Skin of body (tissue), 2 donors: ENCODE results near the gene PAXX. TPM values are rescaled to one million over a fixed set of nuclear protein-coding genes. Genes with fewer than 3 reads are reported as not detected.

Experiments
- DNase-seq: peaks from one replicate; lab custom pipeline; 2025; lab: John Stamatoyannopoulos, UW
- total RNA-seq: library from RNA; depleted of rRNA; stranded (reverse); fragments of >200 nt; gene quantifications from one replicate; pipeline ENCODE4 v1.2.3, GENCODE V29; 2014

Gene PAXX, protein sequence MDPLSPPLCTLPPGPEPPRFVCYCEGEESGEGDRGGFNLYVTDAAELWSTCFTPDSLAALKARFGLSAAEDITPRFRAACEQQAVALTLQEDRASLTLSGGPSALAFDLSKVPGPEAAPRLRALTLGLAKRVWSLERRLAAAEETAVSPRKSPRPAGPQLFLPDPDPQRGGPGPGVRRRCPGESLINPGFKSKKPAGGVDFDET
- 13.0 TPM for total RNA-seq

DNA sequence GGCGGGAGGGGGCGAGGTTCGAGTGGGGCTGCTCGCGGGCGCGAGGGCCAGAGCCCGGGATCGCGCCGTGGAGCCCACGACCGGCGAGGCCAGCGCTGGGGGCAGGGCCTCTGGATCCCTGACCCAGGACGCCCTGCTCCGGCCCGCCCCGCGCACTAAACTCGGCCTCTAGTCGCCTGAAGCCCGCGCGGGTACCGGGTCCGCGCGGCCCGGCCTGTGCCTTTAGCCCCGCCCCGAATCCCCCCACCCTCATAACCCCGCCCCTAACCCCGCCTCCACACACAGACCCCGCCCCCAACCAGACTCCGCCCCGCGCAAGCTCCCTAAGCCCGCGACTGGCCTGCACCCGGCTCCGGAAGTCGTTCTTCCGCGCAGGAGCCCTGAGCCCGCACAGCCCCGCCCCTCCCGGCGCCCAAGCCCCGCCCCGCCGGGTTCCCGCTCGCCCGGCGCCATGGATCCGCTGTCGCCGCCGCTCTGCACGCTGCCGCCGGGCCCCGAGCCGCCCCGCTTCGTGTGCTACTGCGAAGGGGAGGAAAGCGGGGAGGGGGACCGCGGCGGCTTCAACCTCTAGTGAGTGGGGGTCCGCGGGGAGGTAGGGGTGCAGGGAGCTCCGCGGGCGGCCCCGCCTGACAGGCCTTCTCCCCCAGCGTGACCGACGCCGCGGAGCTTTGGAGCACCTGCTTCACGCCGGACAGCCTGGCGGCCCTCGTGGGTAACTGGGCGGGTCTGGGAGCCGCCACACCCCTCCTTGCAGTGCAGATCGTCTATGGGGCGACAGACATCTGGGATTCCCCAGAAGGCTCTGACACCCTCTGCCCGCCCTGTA, at the start of gene PAXX:
PAXX (plus strand) TSS at position 430 of the 826 bp plus-strand sequence; CDS start at position 452, 22 bp downstream.
- peak; percentile 74 for DNase-seq

DNA sequence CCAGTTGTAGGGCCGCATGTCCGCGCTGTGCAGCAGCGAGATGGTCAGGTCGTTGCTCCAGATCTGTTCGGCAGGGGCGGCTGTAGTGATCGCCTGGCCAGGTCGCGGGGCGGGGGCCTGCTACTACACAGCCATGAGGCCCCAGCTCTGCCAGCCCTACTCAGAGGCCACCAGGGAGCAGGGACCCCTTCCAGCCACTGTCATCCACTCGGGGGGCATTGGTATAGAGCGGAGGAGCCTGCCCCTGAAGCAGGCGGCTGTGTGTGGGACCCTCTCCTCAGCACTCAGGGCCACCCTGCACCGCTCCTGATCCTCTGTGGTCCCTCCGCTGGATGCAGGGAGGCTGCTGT, 49.4 kb upstream of the PAXX start:
- no peak for DNase-seq

DNA sequence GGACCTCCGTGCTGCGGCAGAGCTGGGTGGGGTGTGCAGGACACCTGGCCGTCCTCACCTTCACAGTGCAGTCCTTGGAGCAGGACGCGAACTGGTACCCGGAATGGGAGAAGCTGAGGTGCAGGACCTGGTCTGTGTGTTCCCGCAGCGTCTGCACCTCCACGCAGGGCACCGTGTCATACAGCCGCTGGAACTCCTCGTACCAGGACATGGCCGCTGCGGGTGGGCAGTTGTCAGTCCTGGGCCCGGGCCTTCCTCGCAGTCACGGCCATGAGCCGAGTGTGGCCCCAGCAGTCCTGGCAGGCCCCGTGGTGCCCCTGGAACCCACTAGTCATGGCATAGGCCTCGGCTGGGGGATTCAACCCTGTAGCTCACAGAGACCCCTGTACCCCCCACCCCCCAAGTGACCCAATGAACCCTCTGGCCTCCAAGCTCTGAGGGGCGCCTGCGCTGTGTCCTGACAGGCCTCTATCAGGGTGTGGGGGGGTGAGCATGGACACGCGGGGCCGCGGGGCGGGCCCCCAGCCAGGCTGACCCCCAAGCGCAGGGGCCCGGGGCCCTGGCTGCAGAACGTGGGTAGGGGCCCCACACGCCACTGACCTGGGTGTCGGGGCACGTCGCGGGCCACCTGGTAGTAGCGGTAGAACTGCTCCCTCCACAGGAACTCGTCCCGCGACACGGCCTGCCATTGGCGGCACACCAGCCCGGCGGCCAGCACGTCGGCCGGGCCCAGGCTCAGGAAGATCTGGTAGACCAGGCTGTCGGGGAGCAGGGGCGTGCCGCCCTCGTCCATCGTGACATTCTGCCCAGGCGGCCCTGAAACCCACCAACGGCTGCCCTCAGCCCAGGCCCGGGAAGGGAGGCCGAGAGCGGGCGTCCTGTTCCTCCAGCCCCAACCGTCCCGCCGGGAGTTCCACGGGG, 48.7 kb upstream of the PAXX start:
- DNase-seq = no peak

DNA sequence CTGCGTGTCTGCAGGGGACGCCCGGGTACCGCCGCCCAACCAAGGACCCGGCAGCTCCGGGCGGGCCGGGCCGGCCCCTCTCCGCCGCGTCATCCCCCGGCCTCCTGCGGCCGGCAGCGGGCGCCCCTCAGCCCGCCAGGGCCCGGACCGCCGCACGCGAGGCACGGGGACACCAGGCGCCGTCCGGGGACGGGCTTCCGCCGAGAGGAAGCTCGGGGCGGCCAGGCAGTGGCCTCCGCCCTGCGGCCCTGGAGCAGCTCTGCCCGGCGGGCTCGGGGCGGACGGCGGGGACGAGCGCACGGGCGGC, 48.1 kb upstream of the PAXX start:
- DNase-seq = no peak

DNA sequence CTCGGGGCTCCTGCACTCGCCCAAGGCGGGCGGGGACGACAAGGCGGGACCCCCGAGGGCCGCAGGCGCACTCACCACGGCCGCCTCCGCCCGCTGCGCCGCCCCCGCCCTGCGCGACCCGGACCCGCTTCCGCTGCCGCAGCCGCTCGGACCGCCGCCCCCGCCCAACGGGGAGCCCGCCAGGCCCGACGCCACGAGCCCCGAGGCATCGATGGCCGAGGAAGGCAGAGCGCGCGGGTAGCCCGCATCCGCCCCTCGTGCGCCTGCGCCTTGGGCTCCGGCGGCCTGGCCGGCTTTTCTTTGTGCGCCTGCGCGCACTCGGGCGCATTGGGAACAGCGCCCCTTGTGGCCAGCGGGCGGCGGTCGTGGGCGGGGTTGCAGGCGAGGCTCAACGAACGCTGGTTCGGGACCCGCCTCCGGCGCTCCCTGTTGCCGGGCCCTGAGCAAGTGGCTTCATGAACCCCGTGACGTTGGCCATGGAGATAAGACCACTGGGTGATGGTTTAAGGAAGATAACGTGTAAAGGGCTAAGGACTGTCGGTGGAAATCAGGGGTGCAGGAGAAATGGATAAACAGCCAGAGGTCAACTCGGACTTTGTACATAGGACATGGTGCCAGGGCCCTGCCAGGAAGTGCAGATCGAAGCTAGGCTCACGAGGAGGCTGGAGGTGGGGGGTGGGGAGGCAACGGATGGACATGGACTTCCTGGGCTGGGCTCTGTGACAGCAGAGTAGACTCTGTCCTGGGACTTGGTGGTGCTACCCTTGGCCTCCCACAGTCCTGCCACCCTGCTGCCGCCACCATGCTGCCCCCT, 47.5 kb upstream of the PAXX start, which contains the start of the genes C8G and FBXW5:
C8G (plus strand) TSS at position 725 of the 814 bp plus-strand sequence; CDS start at position 803, 78 bp downstream.
FBXW5 (minus strand) TSS at position 220 of the 814 bp plus-strand sequence. CDS start 655 bp downstream, outside the sequence.
- peak; percentile 95 for DNase-seq

DNA sequence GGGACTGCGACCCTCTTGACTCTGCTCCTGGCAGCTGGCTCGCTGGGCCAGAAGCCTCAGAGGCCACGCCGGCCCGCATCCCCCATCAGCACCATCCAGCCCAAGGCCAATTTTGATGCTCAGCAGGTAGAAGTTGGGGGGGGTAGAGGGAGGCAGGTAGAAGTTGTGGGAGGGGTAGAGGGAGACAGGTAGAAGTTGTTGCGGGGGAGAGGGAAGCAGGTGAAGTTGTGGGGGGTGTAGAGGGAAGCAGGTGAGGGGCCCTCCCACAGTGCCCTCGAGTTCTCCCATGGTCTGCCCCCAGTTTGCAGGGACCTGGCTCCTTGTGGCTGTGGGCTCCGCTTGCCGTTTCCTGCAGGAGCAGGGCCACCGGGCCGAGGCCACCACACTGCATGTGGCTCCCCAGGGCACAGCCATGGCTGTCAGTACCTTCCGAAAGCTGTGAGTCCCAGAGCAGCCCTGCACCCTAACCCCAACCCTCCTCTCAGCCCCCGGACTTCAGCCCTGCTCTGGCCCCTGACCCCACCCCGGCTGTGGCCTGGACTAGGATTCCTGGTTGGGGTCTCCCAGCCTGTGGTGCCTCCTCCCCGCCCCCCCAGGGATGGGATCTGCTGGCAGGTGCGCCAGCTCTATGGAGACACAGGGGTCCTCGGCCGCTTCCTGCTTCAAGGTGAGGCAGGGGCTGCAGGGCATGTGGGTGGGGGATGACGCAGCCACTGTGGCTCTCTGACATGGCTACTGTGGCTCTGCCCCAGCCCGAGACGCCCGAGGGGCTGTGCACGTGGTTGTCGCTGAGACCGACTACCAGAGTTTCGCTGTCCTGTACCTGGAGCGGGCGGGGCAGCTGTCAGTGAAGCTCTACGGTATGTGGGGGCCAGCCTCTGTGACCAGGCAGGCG, 46.6 kb upstream of the PAXX start:
- DNase-seq = no peak

DNA sequence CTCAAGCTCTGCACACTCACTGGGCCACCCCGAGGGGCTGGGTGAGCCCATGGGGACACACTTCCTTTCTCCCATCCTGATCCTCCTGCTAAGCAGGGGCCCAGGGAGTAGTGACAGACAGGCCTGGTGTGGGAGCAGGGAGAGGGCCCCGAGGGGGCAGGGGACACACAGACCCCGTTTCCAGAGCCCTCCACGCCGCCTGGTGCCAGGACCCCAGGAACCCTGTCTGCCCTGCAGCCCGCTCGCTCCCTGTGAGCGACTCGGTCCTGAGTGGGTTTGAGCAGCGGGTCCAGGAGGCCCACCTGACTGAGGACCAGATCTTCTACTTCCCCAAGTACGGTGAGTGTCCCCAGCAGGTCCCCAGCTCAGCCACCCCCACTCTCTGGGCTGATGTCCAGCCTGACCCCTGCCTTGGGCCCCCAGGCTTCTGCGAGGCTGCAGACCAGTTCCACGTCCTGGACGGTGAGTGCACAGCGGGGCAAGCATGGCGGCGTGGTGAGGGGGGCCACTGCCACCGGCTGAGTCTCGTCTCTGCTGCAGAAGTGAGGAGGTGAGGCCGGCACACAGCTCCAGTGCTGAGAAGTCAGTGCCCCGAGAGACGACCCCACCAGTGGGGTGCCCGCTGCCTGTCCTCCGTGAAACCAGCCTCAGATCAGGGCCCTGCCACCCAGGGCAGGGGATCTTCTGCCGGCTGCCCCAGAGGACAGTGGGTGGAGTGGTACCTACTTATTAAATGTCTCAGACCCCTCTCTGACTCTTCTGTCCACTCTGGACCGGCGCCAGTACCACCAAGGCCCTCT, 45.8 kb upstream of the PAXX start:
- no peak for DNase-seq

DNA sequence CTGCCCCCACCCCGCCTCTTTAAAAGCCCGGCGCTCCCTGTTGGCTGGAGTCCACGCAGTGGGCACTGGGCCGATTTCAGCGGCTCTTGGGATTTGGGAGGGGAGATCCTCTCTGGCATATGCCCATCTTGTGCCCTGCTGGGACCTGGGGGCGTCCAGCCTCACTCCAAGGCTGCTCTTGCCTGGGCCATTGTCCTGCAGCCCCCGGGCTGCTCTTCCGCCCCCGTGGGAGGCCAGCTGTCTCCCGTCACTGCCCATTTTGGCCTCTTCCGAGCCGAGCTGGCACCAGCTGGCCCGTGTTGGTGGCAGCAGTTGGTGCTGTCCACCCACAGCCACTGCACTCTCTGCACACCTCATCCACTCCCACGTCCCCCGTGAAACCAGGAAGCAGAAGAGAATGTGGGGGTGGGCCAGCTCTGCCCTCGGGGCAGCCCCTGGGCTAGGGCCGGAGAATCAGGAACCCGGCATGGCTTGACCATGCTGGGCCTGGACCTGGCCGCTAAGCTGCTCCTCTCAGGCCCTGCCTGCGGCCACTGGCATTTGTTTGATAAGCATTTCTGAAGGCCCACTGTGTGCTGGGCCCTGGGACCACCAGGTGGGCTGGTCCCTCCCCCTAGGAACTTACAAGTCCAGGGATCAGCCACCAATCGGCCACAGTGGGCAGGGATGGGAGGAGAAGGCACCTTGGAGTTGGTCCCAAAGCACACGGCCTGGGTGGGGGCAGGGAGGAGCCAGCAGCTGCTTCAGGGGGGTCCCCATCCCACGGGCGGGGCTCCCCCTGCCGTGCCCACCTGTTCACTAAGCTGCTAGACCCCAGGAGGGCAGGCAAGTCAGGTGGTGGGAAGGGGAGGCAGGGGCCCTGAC, 45.0 kb upstream of the PAXX start:
- no peak for DNase-seq

DNA sequence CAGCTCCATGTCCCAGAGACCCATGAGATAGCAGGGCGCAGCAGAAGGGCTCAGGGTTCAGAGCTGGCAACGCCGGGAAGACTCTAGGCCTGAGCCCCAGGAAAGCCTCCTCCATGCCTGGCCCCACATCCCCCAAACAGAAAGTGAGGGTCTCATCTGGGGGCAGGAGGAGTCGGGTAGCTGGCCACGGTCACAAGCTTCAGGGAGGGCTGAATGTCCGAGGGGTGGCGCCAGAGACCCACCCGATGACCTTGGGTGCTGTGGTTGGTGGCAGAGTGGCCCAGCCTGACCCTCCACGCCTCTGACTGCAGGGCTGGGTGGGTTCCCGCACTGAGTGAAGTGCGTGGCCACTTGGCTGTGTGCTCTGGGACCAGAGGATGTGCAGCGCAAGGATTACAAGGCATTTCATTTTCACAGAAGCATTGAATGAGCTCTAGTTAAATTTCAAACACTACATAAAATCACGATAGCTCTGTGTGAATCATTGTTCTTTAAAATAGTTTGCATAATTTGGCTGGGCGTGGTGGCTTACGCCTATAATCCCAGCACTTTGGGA, 44.2 kb upstream of the PAXX start:
- no peak for DNase-seq

DNA sequence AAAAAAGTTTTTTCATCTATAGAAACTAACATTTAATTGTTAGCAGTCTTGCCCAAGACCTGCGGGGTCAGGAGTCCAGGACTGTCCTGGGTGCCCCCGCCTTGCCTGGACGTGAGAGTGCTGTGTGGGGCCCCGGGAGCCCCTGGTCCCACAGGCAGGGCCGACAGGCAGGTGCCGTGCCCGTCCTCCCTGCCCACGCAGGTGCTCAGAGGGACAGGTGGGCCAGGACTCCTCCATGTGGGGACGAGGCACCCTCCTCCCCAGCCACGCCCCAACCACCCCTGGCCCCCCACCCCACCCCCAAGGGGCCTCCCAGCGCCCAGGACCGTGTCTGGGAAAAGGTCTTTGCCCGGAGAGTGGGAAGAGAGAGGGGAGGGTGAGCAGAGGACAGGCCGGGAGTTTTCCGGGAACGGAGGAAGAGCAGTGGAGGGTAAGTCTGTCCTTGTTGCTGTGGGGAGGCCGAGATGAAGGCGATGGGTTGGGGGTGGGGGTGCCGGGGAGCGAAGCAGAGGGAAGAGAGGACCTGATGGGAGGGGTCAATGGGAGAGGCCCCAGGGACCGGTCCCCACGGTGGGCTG, 42.9 kb upstream of the PAXX start:
- no peak for DNase-seq

DNA sequence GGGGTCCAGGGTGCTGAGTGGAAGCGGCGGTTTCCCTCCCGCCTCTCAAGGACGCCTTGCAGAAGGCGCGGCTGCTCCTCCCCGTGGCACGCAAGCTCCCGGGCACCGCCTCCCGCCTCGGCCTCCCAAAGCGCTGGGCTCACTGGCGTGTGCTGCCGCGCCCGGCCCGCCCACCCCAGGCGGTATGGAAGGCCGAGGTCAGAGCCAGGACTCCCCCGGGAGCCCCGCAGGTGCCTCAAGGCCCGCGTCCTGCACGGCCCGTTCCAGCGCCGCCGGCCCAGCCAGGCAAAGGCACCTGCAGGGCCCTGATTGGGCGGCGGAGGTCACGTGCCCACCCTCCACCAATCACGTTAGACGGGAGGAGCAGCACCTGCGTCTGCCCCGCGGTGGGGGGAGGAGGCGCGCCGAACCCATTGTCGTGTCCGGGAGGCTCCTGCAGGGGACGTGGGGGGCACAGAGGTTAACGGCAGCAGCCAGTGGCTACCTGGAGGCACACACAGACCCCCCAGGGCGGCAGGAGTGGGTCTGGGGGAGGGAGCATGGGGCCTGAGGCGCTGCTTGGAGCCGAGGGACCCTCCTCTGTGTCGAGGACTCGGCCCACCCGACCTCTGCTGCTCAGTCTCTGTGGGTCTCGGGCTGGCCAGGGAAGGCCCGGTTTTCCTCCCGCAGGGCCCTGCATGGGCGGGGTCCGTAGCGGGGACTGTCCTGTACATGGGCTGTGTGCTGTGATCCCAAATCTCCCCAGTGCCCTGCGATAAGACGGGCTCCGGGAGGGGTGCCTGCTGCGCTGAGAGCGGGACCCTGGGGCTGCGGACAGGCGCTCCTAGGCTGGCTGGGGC, 42.2 kb upstream of the PAXX start:
- DNase-seq = no peak

DNA sequence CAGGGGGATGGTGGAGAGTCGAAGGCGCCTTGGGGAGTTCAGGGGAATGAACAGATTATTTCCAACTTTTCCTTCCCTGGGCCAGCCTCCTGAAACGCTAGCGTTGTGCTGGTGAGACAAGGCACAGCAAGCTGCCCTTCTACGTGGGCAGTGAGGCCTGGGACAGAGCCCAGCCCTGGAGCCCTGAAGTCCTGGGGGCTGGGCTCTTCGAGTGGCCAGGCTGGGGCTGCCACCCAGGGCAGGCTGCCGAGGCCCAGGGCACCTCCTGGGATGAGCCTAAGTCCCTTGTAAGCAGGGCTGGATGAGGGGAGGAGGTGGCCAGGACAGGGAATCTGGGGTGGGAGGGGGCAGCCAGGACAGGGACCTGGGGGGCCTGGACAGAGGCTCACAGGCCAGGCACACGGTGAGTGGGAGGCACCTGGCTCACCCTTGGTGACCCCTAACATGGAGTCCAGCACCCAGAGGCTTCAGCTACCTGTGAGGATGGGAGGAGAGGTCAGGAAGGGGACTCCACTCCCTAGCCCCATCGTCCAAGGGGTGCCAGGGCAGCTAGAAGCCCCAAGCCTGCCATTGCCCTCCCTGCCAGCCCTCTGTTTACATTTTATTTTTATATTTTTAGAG, 41.5 kb upstream of the PAXX start:
- DNase-seq = no peak

DNA sequence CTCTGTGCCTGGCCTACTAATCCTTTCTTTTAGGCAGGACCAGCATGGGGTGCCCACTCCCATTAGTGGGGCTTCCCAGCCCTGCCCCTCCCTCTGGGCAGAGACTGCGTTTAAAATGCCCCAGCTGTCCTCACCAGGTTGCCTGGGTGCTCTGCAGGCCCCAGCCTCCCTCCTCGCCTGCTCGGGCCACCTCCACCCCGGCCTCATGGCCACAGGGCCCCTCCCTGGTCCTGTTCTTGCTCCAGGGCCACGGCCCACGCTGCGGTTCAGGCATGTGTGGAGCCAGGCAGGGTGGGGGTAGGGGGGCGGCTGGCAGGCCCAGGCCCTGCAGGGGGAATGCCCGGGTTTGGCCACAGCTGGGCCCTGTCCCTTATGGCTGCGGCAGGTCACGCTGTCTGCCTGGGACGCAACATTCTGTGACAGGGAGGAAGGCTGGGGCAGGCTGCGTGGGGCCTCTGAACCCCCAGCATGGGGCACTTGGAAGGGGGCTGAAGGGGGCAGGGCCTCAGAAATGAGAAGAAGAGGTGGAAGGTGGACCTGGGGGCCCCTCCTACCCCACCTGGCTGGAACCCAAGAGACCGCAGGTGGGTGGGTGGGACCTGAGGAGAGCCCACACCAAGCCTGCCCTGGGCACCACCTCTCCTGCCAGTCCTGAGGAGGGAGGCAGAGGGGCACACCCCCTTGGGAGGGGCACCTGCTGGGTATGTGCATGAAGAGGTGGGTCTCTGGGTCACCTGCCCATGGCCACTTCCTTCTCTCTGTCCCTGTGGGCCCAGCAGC, 40.5 kb upstream of the PAXX start, which contains the start of gene LCN12:
LCN12 (plus strand) TSS at position 733 of the 780 bp plus-strand sequence. CDS start 55 bp downstream, outside the sequence.
- no peak for DNase-seq

DNA sequence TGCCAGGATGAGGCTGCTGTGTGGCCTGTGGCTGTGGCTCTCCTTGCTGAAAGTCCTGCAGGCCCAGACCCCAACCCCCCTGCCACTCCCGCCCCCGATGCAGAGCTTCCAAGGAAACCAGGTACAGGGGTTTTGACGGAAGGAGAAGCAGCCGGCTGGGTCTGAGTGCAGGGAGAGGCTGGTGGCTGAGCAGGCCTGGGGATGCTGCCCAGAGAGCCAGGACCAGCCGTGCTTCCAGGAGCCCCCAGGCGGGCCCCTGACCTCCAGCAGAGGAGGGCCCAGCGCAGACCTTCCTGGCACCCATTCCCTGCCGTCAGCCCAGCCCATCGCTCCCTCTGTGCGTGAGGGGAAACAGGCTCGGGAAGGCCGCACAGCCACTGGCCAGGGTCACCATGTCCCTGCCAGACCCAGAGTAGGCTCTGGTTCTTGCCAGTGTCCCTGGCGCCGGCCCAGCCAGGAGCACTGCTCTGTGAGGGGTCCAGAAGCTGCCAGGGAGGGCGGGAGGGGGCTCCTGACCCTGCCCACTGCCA, 39.8 kb upstream of the PAXX start:
- no peak for DNase-seq
